ENCODE results near the gene ATRNL1.

DNA sequence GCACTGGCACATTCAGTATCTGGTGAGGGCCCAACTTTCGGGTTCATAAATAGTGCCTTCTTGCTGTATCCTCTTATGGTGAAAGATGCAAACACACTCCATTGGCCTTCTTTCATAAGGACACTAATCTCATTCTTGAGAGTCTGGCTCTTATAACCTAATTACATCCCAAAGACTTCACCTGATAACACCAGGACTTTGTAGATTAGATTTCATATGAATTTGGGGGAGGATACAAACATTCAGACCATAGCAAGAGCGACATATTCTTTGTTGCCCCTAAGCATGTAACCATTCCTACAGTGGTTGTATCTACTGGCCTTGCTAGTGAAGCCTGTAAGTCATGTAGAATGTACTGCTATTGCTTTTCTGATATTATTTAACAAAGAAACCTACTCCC, 654.6 kb downstream of the ATRNL1 start:
- TF ChIP-seq POLR2A (IDR thresholded peaks at IDR 0.05) = no peak
- TF ChIP-seq, protein P1, sequence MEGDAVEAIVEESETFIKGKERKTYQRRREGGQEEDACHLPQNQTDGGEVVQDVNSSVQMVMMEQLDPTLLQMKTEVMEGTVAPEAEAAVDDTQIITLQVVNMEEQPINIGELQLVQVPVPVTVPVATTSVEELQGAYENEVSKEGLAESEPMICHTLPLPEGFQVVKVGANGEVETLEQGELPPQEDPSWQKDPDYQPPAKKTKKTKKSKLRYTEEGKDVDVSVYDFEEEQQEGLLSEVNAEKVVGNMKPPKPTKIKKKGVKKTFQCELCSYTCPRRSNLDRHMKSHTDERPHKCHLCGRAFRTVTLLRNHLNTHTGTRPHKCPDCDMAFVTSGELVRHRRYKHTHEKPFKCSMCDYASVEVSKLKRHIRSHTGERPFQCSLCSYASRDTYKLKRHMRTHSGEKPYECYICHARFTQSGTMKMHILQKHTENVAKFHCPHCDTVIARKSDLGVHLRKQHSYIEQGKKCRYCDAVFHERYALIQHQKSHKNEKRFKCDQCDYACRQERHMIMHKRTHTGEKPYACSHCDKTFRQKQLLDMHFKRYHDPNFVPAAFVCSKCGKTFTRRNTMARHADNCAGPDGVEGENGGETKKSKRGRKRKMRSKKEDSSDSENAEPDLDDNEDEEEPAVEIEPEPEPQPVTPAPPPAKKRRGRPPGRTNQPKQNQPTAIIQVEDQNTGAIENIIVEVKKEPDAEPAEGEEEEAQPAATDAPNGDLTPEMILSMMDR (IDR thresholded peaks at IDR 0.05) = no peak
